Smooth muscle cell (in vitro differentiated cells): ENCODE measurements around the gene CDC42. TPM values are rescaled to one million over a fixed set of nuclear protein-coding genes. Genes with fewer than 3 reads are reported as not detected.
A peak's percentile ranks its signal among the peaks of the same experiment; 100 is the strongest.

ENCODE experiments used
- DNase-seq: peaks from one replicate; lab custom pipeline; 2025; ENCODE audit not compliant: unreplicated experiment; lab: John Stamatoyannopoulos, UW
- H2AFZ ChIP-seq: fragments of 200-600 bp; sonication (generic); 2 replicates; pipeline ENCODE4 v1.6.0; 2016; ENCODE audit warnings: antibody characterized with exemption, low read depth, mild to moderate bottlenecking
- H3F3A ChIP-seq: fragments of 200-600 bp; sonication (generic); 2 replicates; pipeline ENCODE4 v1.6.0; 2017; ENCODE audit warnings: antibody characterized with exemption, low read depth
- H3K27ac ChIP-seq: fragments of 200-600 bp; sonication (generic); 2 replicates; pipeline ENCODE4 v1.5.1; 2016; ENCODE audit warnings: low read depth, mild to moderate bottlenecking
- H3K27me3 ChIP-seq: fragments of 200-600 bp; sonication (generic); 2 replicates; pipeline ENCODE4 v1.6.1; 2016; ENCODE audit warnings: low read depth, mild to moderate bottlenecking
- H3K36me3 ChIP-seq: fragments of 200-600 bp; sonication (generic); 2 replicates; pipeline ENCODE4 v1.5.1; 2016; ENCODE audit warnings: low read depth
- H3K4me1 ChIP-seq: fragments of 200-600 bp; sonication (generic); 2 replicates; pipeline ENCODE4 v1.5.1; 2016; ENCODE audit warnings: low read depth
- H3K4me2 ChIP-seq: fragments of 200-600 bp; sonication (generic); 2 replicates; pipeline ENCODE4 v1.6.0; 2016; ENCODE audit warnings: mild to moderate bottlenecking
- H3K4me3 ChIP-seq: fragments of 200-600 bp; sonication (generic); 2 replicates; pipeline ENCODE4 v1.5.1; 2016; ENCODE audit warnings: mild to moderate bottlenecking
- H3K79me2 ChIP-seq: fragments of 200-600 bp; sonication (generic); 2 replicates; pipeline ENCODE4 v1.6.0; 2016; ENCODE audit warnings: low read depth, mild to moderate bottlenecking
- H3K9ac ChIP-seq: fragments of 200-600 bp; sonication (generic); 2 replicates; pipeline ENCODE4 v1.6.0; 2016; ENCODE audit warnings: low read depth
- H3K9me3 ChIP-seq: fragments of 200-600 bp; sonication (generic); replicated peaks from 2 replicates; pipeline ENCODE4 v1.5.1; 2016; ENCODE audit warnings: low read depth
- H4K20me1 ChIP-seq: fragments of 200-600 bp; sonication (generic); 2 replicates; pipeline ENCODE4 v1.6.0; 2016; ENCODE audit warnings: low read depth
- CTCF ChIP-seq: fragments of 200-600 bp; sonication (generic); IDR thresholded peaks from 2 replicates; pipeline ENCODE4 v1.5.1; 2017; ENCODE audit warnings: borderline replicate concordance, mild to moderate bottlenecking, antibody characterized with exemption; ENCODE audit not compliant: insufficient read depth, poor library complexity, severe bottlenecking
- WGBS: methylation state at CpG from one replicate; pipeline ENCODE4 v1.1.7; 2016; ENCODE audit warnings: low lambda C conversion rate; 5-methylcytosine and 5-hydroxymethylcytosine counted together
- polyA plus RNA-seq: library from polyadenylated mRNA; unstranded; fragments of >200 nt; fragmentation: Nextera tagmentation; extraction: Ambion mirVana; gene quantifications from 2 replicates; pipeline ENCODE4 v1.2.1, GENCODE V29; 2016
- total RNA-seq: library from RNA; depleted of rRNA; stranded (reverse); fragments of >200 nt; gene quantifications from 2 replicates; pipeline ENCODE4 v1.2.3, GENCODE V29; 2014

CDC42 gene
- total and polyA plus RNA-seq, 2 experiments from 2014 or later = 74.0 to 407 TPM

GRCh38 chr1:22055463-22055862 is 3.0 kb downstream of the CDC42 start:
- H3K9ac ChIP-seq = no peak overlapping the region
- H3K79me2 ChIP-seq = peaks cover 71% of the 10 kb centered on the region
- no peak overlapping the region for H2AFZ ChIP-seq
- no peak for DNase-seq
- H3F3A ChIP-seq = peaks cover 6% of the 10 kb centered on the region
- peak overlapping the region; percentile 71 for H3K4me2 ChIP-seq
- no peaks in the 10 kb centered on the region for H3K36me3 ChIP-seq
- 46% methylated on average over 6 of the region's 6 CpGs for WGBS
- no peak for TF ChIP-seq CTCF
- H3K27ac ChIP-seq = peak overlapping the region; percentile 59
- H3K27me3 ChIP-seq = no peaks in the 10 kb centered on the region
- no peaks in the 10 kb centered on the region for H3K9me3 ChIP-seq
- peak overlapping the region; percentile 17 for H3K4me3 ChIP-seq
- H4K20me1 ChIP-seq = peaks cover 68% of the 10 kb centered on the region
- H3K4me1 ChIP-seq = peaks cover 3% of the 10 kb centered on the region

GRCh38 chr1:22056043-22056442 is 3.5 kb downstream of the CDC42 start:
- DNase-seq = no peak
- no peak overlapping the region for H2AFZ ChIP-seq
- H4K20me1 ChIP-seq = peaks cover 74% of the 10 kb centered on the region
- peaks cover 3% of the 10 kb centered on the region for H3K4me1 ChIP-seq
- no peaks in the 10 kb centered on the region for H3K36me3 ChIP-seq
- H3K9me3 ChIP-seq = no peaks in the 10 kb centered on the region
- peaks cover 6% of the 10 kb centered on the region for H3F3A ChIP-seq
- H3K4me2 ChIP-seq = peak overlapping the region; percentile 71
- H3K4me3 ChIP-seq = peak overlapping the region; percentile 17
- no peaks in the 10 kb centered on the region for H3K27me3 ChIP-seq
- 12% methylated on average over 1 of the region's 1 CpG for WGBS
- peak overlapping the region; percentile 59 for H3K27ac ChIP-seq
- TF ChIP-seq CTCF = no peak
- peaks cover 77% of the 10 kb centered on the region for H3K79me2 ChIP-seq
- H3K9ac ChIP-seq = no peak overlapping the region

GRCh38 chr1:22056936-22057335 is 4.4 kb downstream of the CDC42 start:
- Histone ChIP-seq H3K4me3 (no peak overlapping the region), H3K4me1 (peaks cover 3% of the 10 kb centered on the region), H3F3A (peaks cover 6% of the 10 kb centered on the region), H3K36me3 (no peaks in the 10 kb centered on the region), H3K27ac (peak overlapping the region; percentile 59), H3K4me2 (peak overlapping the region; percentile 71), H3K9ac (no peak overlapping the region), H3K9me3 (no peaks in the 10 kb centered on the region), H2AFZ (no peak overlapping the region), H4K20me1 (peaks cover 83% of the 10 kb centered on the region), H3K27me3 (no peaks in the 10 kb centered on the region), H3K79me2 (peaks cover 86% of the 10 kb centered on the region)
- DNase-seq = no peak
- no peak for TF ChIP-seq CTCF
- WGBS = 82% methylated on average over 2 of the region's 2 CpGs

- Histone ChIP-seq H3K79me2 (peaks cover 95% of the 10 kb centered on the region), H4K20me1 (peaks cover 92% of the 10 kb centered on the region), H3K9ac (no peak overlapping the region)
These were observed 5.4 kb downstream of the CDC42 start for GRCh38 chr1:22057861-22058260.

More at GRCh38 chr1:22057861-22058260, 5.4 kb downstream of the CDC42 start:
- no peak for TF ChIP-seq CTCF
- Histone ChIP-seq H3K4me3 (no peak overlapping the region), H3K36me3 (no peaks in the 10 kb centered on the region), H3K4me1 (peaks cover 3% of the 10 kb centered on the region), H3K27ac (no peak overlapping the region), H3F3A (peaks cover 6% of the 10 kb centered on the region), H3K9me3 (no peaks in the 10 kb centered on the region), H3K27me3 (no peaks in the 10 kb centered on the region), H3K4me2 (no peak overlapping the region), H2AFZ (no peak overlapping the region)
- DNase-seq = no peak
- 92% methylated on average over 10 of the region's 10 CpGs for WGBS
